ENCODE data around the gene U2AF2. TPM values are rescaled to one million over a fixed set of nuclear protein-coding genes. Genes with fewer than 3 reads are reported as not detected.

U2AF2 gene
- polyA plus RNA-seq, 1 donor (not counting 4 experiments of a cell fraction or from before 2014, with no cell fraction given), result 109 TPM

GRCh38 chr19:55623130-55623529 is 31.7 kb upstream of the U2AF2 start:
- no peak overlapping the region for H3K4me3 ChIP-seq (ENCODE audit: control insufficient read depth in 2 of 3, extremely low read depth in 1 of 3, insufficient read depth in 2 of 3, low read depth in 1 of 3, low read length in 3 of 3)
- H3K27me3 ChIP-seq (ENCODE audit: control insufficient read depth, extremely low read depth, insufficient read depth, low read length), result no peaks in the 10 kb centered on the region
- H3K27ac ChIP-seq (ENCODE audit: control insufficient read depth, insufficient read depth, low read length), result no peak overlapping the region
- H3K36me3 ChIP-seq (ENCODE audit: control insufficient read depth in 2 of 2, extremely low read depth in 1 of 2, insufficient read depth in 2 of 2, low read length in 2 of 2), result peaks cover 0 to 2% of the 10 kb centered on the region in 2 experiments
- no peaks in the 10 kb centered on the region for H3K79me2 ChIP-seq (ENCODE audit: control insufficient read depth, insufficient read depth, low read length)
- no peaks in the 10 kb centered on the region for H3K9me1 ChIP-seq (ENCODE audit: control insufficient read depth, extremely low read depth, insufficient read depth, low read length)
- FAIRE-seq (no peak), DNase-seq (ENCODE audit: low read depth, low spot score) (no peak)
- dilution Hi-C loops (cut with MboI; ENCODE audit: extremely low pct_ligation_motif_present, low sequenced_read_pairs), result no loop called here
- no peak overlapping the region for H2AFZ ChIP-seq (ENCODE audit: control insufficient read depth, low read length)
- no peak overlapping the region for H3K9ac ChIP-seq (ENCODE audit: control insufficient read depth, extremely low read depth, insufficient read depth, low read length)
- H3K4me2 ChIP-seq (ENCODE audit: control insufficient read depth, extremely low read depth, insufficient read depth, low read depth, low read length), result no peak overlapping the region
- peaks cover 3% of the 10 kb centered on the region for H4K20me1 ChIP-seq (ENCODE audit: control insufficient read depth, extremely low read depth, insufficient read depth, low read length)
- H3K9me3 ChIP-seq (ENCODE audit: control insufficient read depth, low read depth, low read length), result no peaks in the 10 kb centered on the region
- TF ChIP-seq EZH2 (IDR thresholded peaks at IDR 0.05; ENCODE audit: low read length) (no peak), CTCF (optimal IDR thresholded peaks at IDR 0.05 in 1 of 3, IDR thresholded peaks at IDR 0.05 in 1 of 3, conservative IDR thresholded peaks at IDR 0.05 in 1 of 3; ENCODE audit: extremely low read depth in 1 of 3, insufficient read depth in 2 of 3, low read length in 3 of 3) (no peak)
- peaks cover 13% of the 10 kb centered on the region for H3K4me1 ChIP-seq (ENCODE audit: control insufficient read depth, extremely low read depth, insufficient read depth, low read length)

GRCh38 chr19:55623561-55623960 is 31.3 kb upstream of the U2AF2 start:
- Histone ChIP-seq H3K9me1 (ENCODE audit: control insufficient read depth, extremely low read depth, insufficient read depth, low read length) (no peaks in the 10 kb centered on the region), H3K9me3 (ENCODE audit: control insufficient read depth, low read depth, low read length) (no peaks in the 10 kb centered on the region), H3K36me3 (ENCODE audit: control insufficient read depth in 2 of 2, extremely low read depth in 1 of 2, insufficient read depth in 2 of 2, low read length in 2 of 2) (peaks cover 0 to 2% of the 10 kb centered on the region in 2 experiments), H3K9ac (ENCODE audit: control insufficient read depth, extremely low read depth, insufficient read depth, low read length) (no peak overlapping the region), H2AFZ (ENCODE audit: control insufficient read depth, low read length) (no peak overlapping the region), H4K20me1 (ENCODE audit: control insufficient read depth, extremely low read depth, insufficient read depth, low read length) (peaks cover 3% of the 10 kb centered on the region), H3K4me1 (ENCODE audit: control insufficient read depth, extremely low read depth, insufficient read depth, low read length) (peaks cover 13% of the 10 kb centered on the region), H3K79me2 (ENCODE audit: control insufficient read depth, insufficient read depth, low read length) (no peaks in the 10 kb centered on the region), H3K27me3 (ENCODE audit: control insufficient read depth, extremely low read depth, insufficient read depth, low read length) (no peaks in the 10 kb centered on the region), H3K4me2 (ENCODE audit: control insufficient read depth, extremely low read depth, insufficient read depth, low read depth, low read length) (peak overlapping the region; percentile 76), H3K27ac (ENCODE audit: control insufficient read depth, insufficient read depth, low read length) (no peak overlapping the region), H3K4me3 (ENCODE audit: control insufficient read depth in 2 of 3, extremely low read depth in 1 of 3, insufficient read depth in 2 of 3, low read depth in 1 of 3, low read length in 3 of 3) (peak overlapping the region in 2 of 3 experiments; percentile 42 to 51)
- DNase-seq (ENCODE audit: low read depth, low spot score), result no peak
- dilution Hi-C loops (cut with MboI; ENCODE audit: extremely low pct_ligation_motif_present, low sequenced_read_pairs), result no loop called here
- no peak for TF ChIP-seq EZH2 (IDR thresholded peaks at IDR 0.05; ENCODE audit: low read length)
- TF ChIP-seq CTCF (optimal IDR thresholded peaks at IDR 0.05 in 1 of 3, IDR thresholded peaks at IDR 0.05 in 1 of 3, conservative IDR thresholded peaks at IDR 0.05 in 1 of 3; ENCODE audit: extremely low read depth in 1 of 3, insufficient read depth in 2 of 3, low read length in 3 of 3), result no peak
- no peak for FAIRE-seq

Data from keratinocyte (primary cell).